ENCODE measurements around the gene TMEM123. TPM values are rescaled to one million over a fixed set of nuclear protein-coding genes. Genes with fewer than 3 reads are reported as not detected.

Gene TMEM123
- total and polyA plus RNA-seq, 2 of the 13 experiments (the other 11 are each of a cell fraction or from before 2014, with no cell fraction given), result 365 to 2,761 TPM

GRCh38 chr11:102452461-102453301, at the start of gene TMEM123 (continued):
- TF ChIP-seq ZNF512B (CRISPR knock-in tag; IDR thresholded peaks at IDR 0.05; ENCODE audit: borderline replicate concordance) (no peak), ZIK1 (CRISPR knock-in tag; IDR thresholded peaks at IDR 0.05; ENCODE audit: borderline replicate concordance, low read depth) (0 out of 2 replicates have a peak, but pooled peaks have one; percentile 25), RFX5 (IDR thresholded peaks at IDR 0.05; ENCODE audit: low read depth, low read length) (no peak), CAMTA2 (CRISPR knock-in tag; IDR thresholded peaks at IDR 0.05; ENCODE audit: borderline replicate concordance) (no peak), ZNF138 (CRISPR knock-in tag; IDR thresholded peaks at IDR 0.05; ENCODE audit: low read depth) (no peak; the same call in none of the 2 replicates), ZNF275 (CRISPR knock-in tag; IDR thresholded peaks at IDR 0.05; ENCODE audit: borderline replicate concordance) (no peak), ZNF674 (CRISPR knock-in tag; IDR thresholded peaks at IDR 0.05; ENCODE audit: low read depth) (0 out of 2 replicates have a peak, but pooled peaks have one; percentile 45), HIVEP1 (CRISPR knock-in tag; IDR thresholded peaks at IDR 0.05) (0 out of 2 replicates have a peak, but pooled peaks have one; percentile 4), SNRNP70 (IDR thresholded peaks at IDR 0.05; ENCODE audit: low read depth, low read length) (no peak), NFIC (IDR thresholded peaks at IDR 0.05; ENCODE audit: low read length) (no peak), STAG1 (CRISPR knock-in tag; IDR thresholded peaks at IDR 0.05) (no peak; the same call in 1 of the 2 replicates), AFF4 (CRISPR knock-in tag; IDR thresholded peaks at IDR 0.05) (peak; percentile 85), YEATS2 (CRISPR knock-in tag; IDR thresholded peaks at IDR 0.05; ENCODE audit: borderline replicate concordance) (no peak), FIP1L1 (IDR thresholded peaks at IDR 0.05; ENCODE audit: borderline replicate concordance, insufficient read depth, low read depth, low read length) (no peak)
- TF ChIP-seq, protein P1, sequence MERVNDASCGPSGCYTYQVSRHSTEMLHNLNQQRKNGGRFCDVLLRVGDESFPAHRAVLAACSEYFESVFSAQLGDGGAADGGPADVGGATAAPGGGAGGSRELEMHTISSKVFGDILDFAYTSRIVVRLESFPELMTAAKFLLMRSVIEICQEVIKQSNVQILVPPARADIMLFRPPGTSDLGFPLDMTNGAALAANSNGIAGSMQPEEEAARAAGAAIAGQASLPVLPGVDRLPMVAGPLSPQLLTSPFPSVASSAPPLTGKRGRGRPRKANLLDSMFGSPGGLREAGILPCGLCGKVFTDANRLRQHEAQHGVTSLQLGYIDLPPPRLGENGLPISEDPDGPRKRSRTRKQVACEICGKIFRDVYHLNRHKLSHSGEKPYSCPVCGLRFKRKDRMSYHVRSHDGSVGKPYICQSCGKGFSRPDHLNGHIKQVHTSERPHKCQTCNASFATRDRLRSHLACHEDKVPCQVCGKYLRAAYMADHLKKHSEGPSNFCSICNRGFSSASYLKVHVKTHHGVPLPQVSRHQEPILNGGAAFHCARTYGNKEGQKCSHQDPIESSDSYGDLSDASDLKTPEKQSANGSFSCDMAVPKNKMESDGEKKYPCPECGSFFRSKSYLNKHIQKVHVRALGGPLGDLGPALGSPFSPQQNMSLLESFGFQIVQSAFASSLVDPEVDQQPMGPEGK (CRISPR knock-in tag; IDR thresholded peaks at IDR 0.05), result peak; percentile 81

Measured in HepG2 (cell line).